Endothelial cell of umbilical vein (primary cell): ENCODE results near the gene ITFG1. TPM values are rescaled to one million over a fixed set of nuclear protein-coding genes. Genes with fewer than 3 reads are reported as not detected.

ENCODE experiments used
- BruUV-seq: library from RNA; stranded (reverse); fragments of 400-500 nt; replicated peaks from 2 replicates; lab custom pipeline; 2021; lab: Mats Ljungman, UMichigan
- CTCF ChIA-PET: fragments of 300-600, 350-600 bp; sonication (Branson Sonifier 250); formaldehyde crosslinking; loops from one replicate; lab custom pipeline; 2021; ENCODE audit warnings: antibody characterized with exemption, inconsistent platforms; lab: Charles Lee
- POLR2A ChIA-PET: fragments of 300-600, 350-600 bp; sonication (Branson Sonifier 250); formaldehyde crosslinking; loops from one replicate; lab custom pipeline; 2021; ENCODE audit warnings: antibody characterized with exemption, inconsistent platforms; lab: Charles Lee
- DNase-seq: peaks from one replicate; pipeline ENCODE4 v3.0.0-alpha.2; 2011; ENCODE audit warnings: low read depth, low spot score
- FAIRE-seq: peaks from 2 replicates; lab custom pipeline; 2011; peaks lifted over from hg19 to GRCh38; lab: Jason Lieb, UNC
- H2AFZ ChIP-seq: 2 replicates; pipeline ENCODE4 v1.6.0; 2012; ENCODE audit warnings: low read depth, low read length, control low read depth, inconsistent platforms
- H3K27ac ChIP-seq: 2 replicates; pipeline ENCODE4 v1.5.1; 2011; ENCODE audit warnings: low read depth, mild to moderate bottlenecking, control low read depth, low read length, moderate library complexity; ENCODE audit not compliant: insufficient read depth
- H3K27me3 ChIP-seq, 2 experiments: 2 replicates each; pipeline versions ENCODE4 v1.6.0 to v1.6.1; 2011; ENCODE audit warnings: low read length in 2 of 2, mixed read lengths in 1 of 2; ENCODE audit not compliant: control insufficient read depth in 2 of 2, insufficient read depth in 2 of 2
- H3K36me3 ChIP-seq, 2 experiments: 2 replicates in 1 of 2; 3 replicates in 1 of 2; pipeline ENCODE4 v1.5.1; 2011; ENCODE audit warnings: low read length in 2 of 2, mild to moderate bottlenecking in 1 of 2, moderate library complexity in 1 of 2; ENCODE audit not compliant: control insufficient read depth in 2 of 2, insufficient read depth in 2 of 2; ENCODE audit errors: extremely low read depth in 1 of 2
- H3K4me1 ChIP-seq: 3 replicates; pipeline ENCODE4 v1.5.1; 2011; ENCODE audit warnings: mild to moderate bottlenecking, low read length; ENCODE audit not compliant: control insufficient read depth, insufficient read depth; ENCODE audit errors: extremely low read depth
- H3K4me2 ChIP-seq: 2 replicates; pipeline ENCODE4 v1.6.1; 2011; ENCODE audit warnings: low read length, control low read depth, mixed read lengths; ENCODE audit not compliant: insufficient read depth
- H3K4me3 ChIP-seq, 3 experiments: fragments of 200-600 bp in 1 of 3; sonication (generic), shearing (Covaris generic) in 1 of 3; replicated peaks in 1 of 3; 2 replicates each; pipeline ENCODE4 v1.5.1; 2011 to 2016; ENCODE audit warnings: control low read depth in 3 of 3, low read length in 3 of 3, mild to moderate bottlenecking in 2 of 3, inconsistent platforms in 1 of 3, low read depth in 1 of 3, moderate library complexity in 1 of 3; ENCODE audit not compliant: insufficient read depth in 1 of 3
- H3K79me2 ChIP-seq: 2 replicates; pipeline ENCODE4 v1.6.0; 2012; ENCODE audit warnings: low read length, inconsistent platforms; ENCODE audit not compliant: control insufficient read depth, insufficient read depth
- H3K9ac ChIP-seq: replicated peaks from 2 replicates; pipeline ENCODE3; 2011; ENCODE audit warnings: low read length, control low read depth; ENCODE audit not compliant: insufficient read depth; ENCODE audit errors: extremely low read depth
- H3K9me1 ChIP-seq: replicated peaks from 3 replicates; pipeline ENCODE4 v1.6.0; 2011; ENCODE audit warnings: mild to moderate bottlenecking, low read length; ENCODE audit not compliant: control insufficient read depth, insufficient read depth; ENCODE audit errors: extremely low read depth
- H3K9me3 ChIP-seq: replicated peaks from 2 replicates; pipeline ENCODE4 v1.5.1; 2012; ENCODE audit warnings: low read length, inconsistent platforms; ENCODE audit not compliant: control insufficient read depth, insufficient read depth
- H4K20me1 ChIP-seq: replicated peaks from 2 replicates; pipeline ENCODE3; 2011; ENCODE audit warnings: mild to moderate bottlenecking, low read length; ENCODE audit not compliant: control insufficient read depth, insufficient read depth; ENCODE audit errors: extremely low read depth
- CTCF ChIP-seq, 2 donors: IDR thresholded peaks; 1 replicate in 1 of 2; 2 replicates in 1 of 2; pipeline ENCODE4 v1.5.1; 2011; ENCODE audit warnings: low read length in 2 of 2, mild to moderate bottlenecking in 2 of 2, moderate library complexity in 2 of 2, control low read depth in 1 of 2, inconsistent platforms in 1 of 2, low read depth in 1 of 2; ENCODE audit not compliant: insufficient read depth in 1 of 2; ENCODE audit errors: extremely low read depth in 1 of 2
- EZH2 ChIP-seq: IDR thresholded peaks from 2 replicates; pipeline ENCODE4 v1.6.1; 2012; ENCODE audit warnings: borderline replicate concordance, low read depth, mild to moderate bottlenecking, moderate library complexity, low read length, inconsistent platforms; ENCODE audit not compliant: severe bottlenecking
- FOS ChIP-seq: IDR thresholded peaks from 2 replicates; pipeline ENCODE4 v1.6.1; 2011; ENCODE audit warnings: mild to moderate bottlenecking, low read length, moderate library complexity, borderline replicate concordance; ENCODE audit not compliant: insufficient read depth
- GATA2 ChIP-seq: IDR thresholded peaks from 2 replicates; pipeline ENCODE4 v1.7.0; 2011; ENCODE audit warnings: low read depth, mild to moderate bottlenecking, moderate library complexity, mixed read lengths, low read length; ENCODE audit not compliant: insufficient read length, insufficient read depth
- JUN ChIP-seq: IDR thresholded peaks from 2 replicates; pipeline ENCODE4 v1.6.1; 2011; ENCODE audit warnings: borderline replicate concordance, low read depth; ENCODE audit not compliant: insufficient read length, insufficient read depth
- MAX ChIP-seq: IDR thresholded peaks from 2 replicates; pipeline ENCODE4 v1.6.1; 2011; ENCODE audit not compliant: insufficient read depth, insufficient read length
- MYC ChIP-seq: IDR thresholded peaks from one replicate; pipeline ENCODE4 v1.6.1; 2011; ENCODE audit warnings: mild to moderate bottlenecking, low read depth, low read length
- POLR2A ChIP-seq: IDR thresholded peaks from 2 replicates; pipeline ENCODE4 v1.6.1; 2012; ENCODE audit warnings: low read depth, mild to moderate bottlenecking, control low read depth, low read length
- POLR2AphosphoS5 ChIP-seq: IDR thresholded peaks from 2 replicates; pipeline ENCODE4 v1.6.1; 2012; ENCODE audit warnings: low read depth, mild to moderate bottlenecking, control low read depth, low read length, moderate library complexity; ENCODE audit not compliant: insufficient read depth
- dilution Hi-C: fragments of 300-500 bp; cut with MboI; formaldehyde crosslinking; loops from one replicate; pipeline ENCODE4 v1.15.0; 2019; ENCODE audit warnings: low sequenced_read_pairs; ENCODE audit not compliant: extremely low pct_ligation_motif_present
- intact Hi-C: fragments of 100-400 bp; cut with micrococcal nuclease; formaldehyde crosslinking; loops from one replicate; pipeline ENCODE4 v1.10.0; 2022
- polyA plus RNA-seq, 4 experiments: library from polyadenylated mRNA; depleted of rRNA in 3 of 4; stranded (reverse) in 3 of 4; unstranded in 1 of 4; fragments of >200 nt; gene quantifications; 2 replicates each; pipeline versions ENCODE4 v1.2.1 to v1.2.3, GENCODE V29; 2011 to 2012; ENCODE audit warnings: missing spikeins in 1 of 4
- total RNA-seq: library from RNA; stranded (reverse); gene quantifications from 2 replicates; pipeline ENCODE4 v1.2.3, GENCODE V29; 2021

Gene ITFG1
- total and polyA plus RNA-seq, 2 donors (not counting 3 experiments of a cell fraction or from before 2014, with no cell fraction given) = 32.1 to 44.2 TPM

GRCh38 chr16:47503936-47504335 is 43.1 kb upstream of the ITFG1 start:
- Histone ChIP-seq H3K36me3 (peaks cover 10 to 15% of the 10 kb centered on the region in 2 experiments), H3K9me1 (no peaks in the 10 kb centered on the region), H3K9me3 (no peaks in the 10 kb centered on the region), H4K20me1 (no peaks in the 10 kb centered on the region), H3K27ac (no peak overlapping the region), H3K4me1 (no peaks in the 10 kb centered on the region), H3K9ac (no peak overlapping the region), H2AFZ (no peak overlapping the region), H3K79me2 (no peaks in the 10 kb centered on the region), H3K4me3 (no peak overlapping the region), H3K27me3 (no peaks in the 10 kb centered on the region), H3K4me2 (no peak overlapping the region)
- no peak for FAIRE-seq
- peak; percentile 16 for DNase-seq
- dilution Hi-C loops (no loop called here), intact Hi-C loops (no loop called here)
- BruUV-seq = no TSS peak
- peak; percentile 20 for TF ChIP-seq FOS
- peak; percentile 49 for TF ChIP-seq JUN
- TF ChIP-seq GATA2 = no peak
- no peak for TF ChIP-seq POLR2A
- no peak for TF ChIP-seq MYC
- TF ChIP-seq CTCF (IDR thresholded peaks at IDR 0.05; ENCODE audit: extremely low read depth in 1 of 2, insufficient read depth in 1 of 2, low read depth in 1 of 2, low read length in 2 of 2) = no peak
- no peak for TF ChIP-seq EZH2
- no peak for TF ChIP-seq MAX
- TF ChIP-seq POLR2AphosphoS5 = no peak
- ChIA-PET CTCF (no interaction called here), POLR2A (no interaction called here)
